HepG2 (cell line): ENCODE measurements around the gene IKZF5. TPM values are rescaled to one million over a fixed set of nuclear protein-coding genes. Genes with fewer than 3 reads are reported as not detected.

Source experiments
- ETV5 ChIP-seq: IDR thresholded peaks from 2 replicates; pipeline ENCODE4 v1.6.1; 2018; ENCODE audit warnings: missing biosample characterization, missing genetic modification reagents, inconsistent platforms, borderline replicate concordance
- FOXK2 ChIP-seq: fragments of 450-650 bp; IDR thresholded peaks from 2 replicates; pipeline ENCODE4 v1.6.1; 2016
- KAT8 ChIP-seq: IDR thresholded peaks from 2 replicates; pipeline ENCODE4 v1.6.1; 2016; ENCODE audit warnings: missing genetic modification reagents, missing compliant biosample characterization
- KDM5B ChIP-seq: sonication (generic); formaldehyde crosslinking; IDR thresholded peaks from 2 replicates; pipeline ENCODE4 v1.4.0; 2020; ENCODE audit warnings: missing genetic modification reagents, mild to moderate bottlenecking, borderline replicate concordance
- MYPOP ChIP-seq: sonication (generic); formaldehyde crosslinking; IDR thresholded peaks from 2 replicates; pipeline ENCODE4 v1.8.1; 2023; ENCODE audit warnings: mild to moderate bottlenecking, moderate library complexity, missing genetic modification reagents
- NR2C2 ChIP-seq: sonication (generic); formaldehyde crosslinking; IDR thresholded peaks from 2 replicates; pipeline ENCODE4 v1.4.0; 2020; ENCODE audit warnings: missing genetic modification reagents, mild to moderate bottlenecking, moderate library complexity, borderline replicate concordance
- PITX1 ChIP-seq: sonication (generic); formaldehyde crosslinking; IDR thresholded peaks from 2 replicates; pipeline ENCODE4 v1.5.1; 2020; ENCODE audit warnings: mild to moderate bottlenecking, missing genetic modification reagents
- POLR2AphosphoS2 ChIP-seq: IDR thresholded peaks from 2 replicates; pipeline ENCODE4 v1.6.1; 2011; ENCODE audit warnings: low read depth, low read length, improper control_type of control experiment
- SMAD1 ChIP-seq: sonication (generic); formaldehyde crosslinking; IDR thresholded peaks from 2 replicates; pipeline ENCODE4 v1.4.0; 2020; ENCODE audit warnings: missing genetic modification reagents, low read depth, mild to moderate bottlenecking, borderline replicate concordance
- SNAPC2 ChIP-seq: sonication (generic); formaldehyde crosslinking; IDR thresholded peaks from 2 replicates; pipeline ENCODE4 v1.8.1; 2022; ENCODE audit warnings: mild to moderate bottlenecking, missing genetic modification reagents
- SRY ChIP-seq: sonication (generic); formaldehyde crosslinking; IDR thresholded peaks from 2 replicates; pipeline ENCODE4 v1.8.0; 2022; ENCODE audit warnings: mild to moderate bottlenecking, missing genetic modification reagents
- TRIM24 ChIP-seq: sonication (generic); formaldehyde crosslinking; IDR thresholded peaks from 2 replicates; pipeline ENCODE4 v1.8.0; 2022; ENCODE audit warnings: mild to moderate bottlenecking, missing genetic modification reagents
- ZBTB7A ChIP-seq: sonication (generic); formaldehyde crosslinking; IDR thresholded peaks from 2 replicates; pipeline ENCODE4 v1.8.0; 2022; ENCODE audit warnings: mild to moderate bottlenecking, missing genetic modification reagents
- ZFP41 ChIP-seq: sonication (generic); formaldehyde crosslinking; IDR thresholded peaks from 2 replicates; pipeline ENCODE4 v1.4.0; 2020; ENCODE audit warnings: mild to moderate bottlenecking, missing genetic modification reagents, borderline replicate concordance
- ZNF747 ChIP-seq: sonication (generic); formaldehyde crosslinking; IDR thresholded peaks from 2 replicates; pipeline ENCODE4 v1.8.1; 2023; ENCODE audit warnings: missing genetic modification reagents, mild to moderate bottlenecking, borderline replicate concordance
- ZNF788 ChIP-seq: sonication (generic); formaldehyde crosslinking; IDR thresholded peaks from 2 replicates; pipeline ENCODE4 v1.5.0; 2020; ENCODE audit warnings: mild to moderate bottlenecking, missing genetic modification reagents, borderline replicate concordance
- polyA plus RNA-seq, 8 experiments: library from polyadenylated mRNA; depleted of rRNA in 3 of 8; stranded (reverse) in 7 of 8; unstranded in 1 of 8; fragments of >200 nt; fragmentation: Illumina TruSeq in 4 of 8; extraction: Trizol in 4 of 8; gene quantifications; 2 replicates each; pipeline versions ENCODE4 v1.2.1 to v1.2.3, GENCODE V29; 2011 to 2016; ENCODE audit warnings: low read depth in 4 of 8, missing spikeins in 1 of 8, mixed read lengths in 1 of 8; ENCODE audit not compliant: insufficient read depth in 1 of 8
- total RNA-seq, 5 experiments: library from RNA; depleted of rRNA; stranded (reverse); fragments of >200 nt; fragmentation: Illumina TruSeq; extraction: Trizol; gene quantifications; 2 replicates each; pipeline ENCODE4 v1.2.3, GENCODE V29; 2016; ENCODE audit warnings: low read depth in 1 of 5
- TF ChIP-seq, protein P1 (sequence below): sonication (generic); formaldehyde crosslinking; IDR thresholded peaks from 2 replicates; pipeline ENCODE4 v1.4.0; 2020; ENCODE audit warnings: missing genetic modification reagents, borderline replicate concordance
- TF ChIP-seq, protein P2 (sequence below), 2 experiments: sonication (generic) in 1 of 2; formaldehyde crosslinking in 1 of 2; IDR thresholded peaks; 2 replicates each; pipeline versions ENCODE4 v1.6.1 to v1.9.0; 2014 to 2022; ENCODE audit warnings: antibody characterized with exemption in 1 of 2, borderline replicate concordance in 1 of 2, inconsistent platforms in 1 of 2, low read depth in 1 of 2, missing genetic modification reagents in 1 of 2

The IKZF5 gene
- total and polyA plus RNA-seq, 2 of the 13 experiments (the other 11 are each of a cell fraction or from before 2014, with no cell fraction given): 3.7 to 12.0 TPM

DNA sequence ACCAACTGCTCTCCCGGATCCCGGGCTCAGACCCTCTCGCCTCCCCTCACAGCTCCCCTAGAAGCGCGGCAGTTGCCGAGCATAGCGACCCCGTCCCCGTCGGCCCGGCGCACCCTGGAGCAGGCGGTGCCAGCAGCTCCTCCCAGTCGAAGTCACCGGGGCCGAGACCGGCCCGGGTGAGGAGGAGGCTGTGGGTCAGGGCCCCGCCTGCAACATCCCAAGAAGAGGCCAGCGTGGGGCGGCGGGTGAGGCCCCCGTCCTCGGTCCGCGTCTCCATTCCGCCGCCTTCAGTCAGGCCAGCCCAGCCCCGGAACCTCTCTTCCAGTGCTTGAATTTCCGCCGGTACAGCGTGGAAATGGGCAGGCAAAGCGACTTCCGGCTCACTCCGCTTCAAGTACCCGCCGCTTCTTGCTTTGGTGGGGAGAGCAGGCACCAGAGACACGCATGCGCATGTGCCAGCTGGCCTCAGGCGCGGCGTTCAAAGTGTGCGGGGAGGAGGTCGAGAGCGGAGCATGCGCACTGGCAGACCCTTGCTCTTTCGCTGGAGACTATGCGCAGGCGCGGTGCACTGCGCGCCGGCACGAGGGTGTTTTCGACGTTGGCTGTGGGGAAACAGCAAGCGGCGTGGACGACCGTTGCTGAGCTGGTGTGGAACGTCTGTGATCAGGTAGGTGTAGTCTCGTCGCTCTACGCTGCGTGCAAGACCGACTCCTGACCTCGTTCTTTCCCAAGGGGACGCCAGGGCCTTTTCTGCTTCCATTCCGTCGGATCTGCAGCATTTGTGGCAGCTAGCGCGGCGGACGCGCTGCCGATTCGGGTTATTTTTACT is 54.5 kb downstream of the IKZF5 start, which contains the start of gene C10orf88 (continued):
- TF ChIP-seq, protein P1, sequence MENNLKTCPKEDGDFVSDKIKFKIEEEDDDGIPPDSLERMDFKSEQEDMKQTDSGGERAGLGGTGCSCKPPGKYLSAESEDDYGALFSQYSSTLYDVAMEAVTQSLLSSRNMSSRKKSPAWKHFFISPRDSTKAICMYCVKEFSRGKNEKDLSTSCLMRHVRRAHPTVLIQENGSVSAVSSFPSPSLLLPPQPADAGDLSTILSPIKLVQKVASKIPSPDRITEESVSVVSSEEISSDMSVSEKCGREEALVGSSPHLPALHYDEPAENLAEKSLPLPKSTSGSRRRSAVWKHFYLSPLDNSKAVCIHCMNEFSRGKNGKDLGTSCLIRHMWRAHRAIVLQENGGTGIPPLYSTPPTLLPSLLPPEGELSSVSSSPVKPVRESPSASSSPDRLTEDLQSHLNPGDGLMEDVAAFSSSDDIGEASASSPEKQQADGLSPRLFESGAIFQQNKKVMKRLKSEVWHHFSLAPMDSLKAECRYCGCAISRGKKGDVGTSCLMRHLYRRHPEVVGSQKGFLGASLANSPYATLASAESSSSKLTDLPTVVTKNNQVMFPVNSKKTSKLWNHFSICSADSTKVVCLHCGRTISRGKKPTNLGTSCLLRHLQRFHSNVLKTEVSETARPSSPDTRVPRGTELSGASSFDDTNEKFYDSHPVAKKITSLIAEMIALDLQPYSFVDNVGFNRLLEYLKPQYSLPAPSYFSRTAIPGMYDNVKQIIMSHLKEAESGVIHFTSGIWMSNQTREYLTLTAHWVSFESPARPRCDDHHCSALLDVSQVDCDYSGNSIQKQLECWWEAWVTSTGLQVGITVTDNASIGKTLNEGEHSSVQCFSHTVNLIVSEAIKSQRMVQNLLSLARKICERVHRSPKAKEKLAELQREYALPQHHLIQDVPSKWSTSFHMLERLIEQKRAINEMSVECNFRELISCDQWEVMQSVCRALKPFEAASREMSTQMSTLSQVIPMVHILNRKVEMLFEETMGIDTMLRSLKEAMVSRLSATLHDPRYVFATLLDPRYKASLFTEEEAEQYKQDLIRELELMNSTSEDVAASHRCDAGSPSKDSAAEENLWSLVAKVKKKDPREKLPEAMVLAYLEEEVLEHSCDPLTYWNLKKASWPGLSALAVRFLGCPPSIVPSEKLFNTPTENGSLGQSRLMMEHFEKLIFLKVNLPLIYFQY (CRISPR knock-in tag): peak; percentile 84
- TF ChIP-seq KDM5B (peak; percentile 97), SMAD1 (CRISPR knock-in tag) (peak; percentile 76; the same call in 1 of the 2 replicates), POLR2AphosphoS2 (no peak), FOXK2 (no peak), ZNF747 (peak; percentile 85; the same call in 1 of the 2 replicates), NR2C2 (CRISPR knock-in tag) (peak; percentile 87), MYPOP (CRISPR knock-in tag) (peak; percentile 88), ZFP41 (CRISPR knock-in tag) (peak; percentile 96; the same call in 1 of the 2 replicates), TRIM24 (CRISPR knock-in tag) (no peak), PITX1 (CRISPR knock-in tag) (peak; percentile 83; the same call in 1 of the 2 replicates), ZBTB7A (peak; percentile 72), KAT8 (CRISPR knock-in tag) (peak; percentile 98), SNAPC2 (peak; percentile 91), SRY (CRISPR knock-in tag) (peak; percentile 90; the same call in 1 of the 2 replicates), ZNF788 (peak; percentile 98), ETV5 (CRISPR knock-in tag) (peak; percentile 86)
- TF ChIP-seq, protein P2, sequence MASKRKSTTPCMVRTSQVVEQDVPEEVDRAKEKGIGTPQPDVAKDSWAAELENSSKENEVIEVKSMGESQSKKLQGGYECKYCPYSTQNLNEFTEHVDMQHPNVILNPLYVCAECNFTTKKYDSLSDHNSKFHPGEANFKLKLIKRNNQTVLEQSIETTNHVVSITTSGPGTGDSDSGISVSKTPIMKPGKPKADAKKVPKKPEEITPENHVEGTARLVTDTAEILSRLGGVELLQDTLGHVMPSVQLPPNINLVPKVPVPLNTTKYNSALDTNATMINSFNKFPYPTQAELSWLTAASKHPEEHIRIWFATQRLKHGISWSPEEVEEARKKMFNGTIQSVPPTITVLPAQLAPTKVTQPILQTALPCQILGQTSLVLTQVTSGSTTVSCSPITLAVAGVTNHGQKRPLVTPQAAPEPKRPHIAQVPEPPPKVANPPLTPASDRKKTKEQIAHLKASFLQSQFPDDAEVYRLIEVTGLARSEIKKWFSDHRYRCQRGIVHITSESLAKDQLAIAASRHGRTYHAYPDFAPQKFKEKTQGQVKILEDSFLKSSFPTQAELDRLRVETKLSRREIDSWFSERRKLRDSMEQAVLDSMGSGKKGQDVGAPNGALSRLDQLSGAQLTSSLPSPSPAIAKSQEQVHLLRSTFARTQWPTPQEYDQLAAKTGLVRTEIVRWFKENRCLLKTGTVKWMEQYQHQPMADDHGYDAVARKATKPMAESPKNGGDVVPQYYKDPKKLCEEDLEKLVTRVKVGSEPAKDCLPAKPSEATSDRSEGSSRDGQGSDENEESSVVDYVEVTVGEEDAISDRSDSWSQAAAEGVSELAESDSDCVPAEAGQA (IDR thresholded peaks at IDR 0.05; ENCODE audit: low read depth): peak; percentile 85
- TF ChIP-seq, protein P2 (CRISPR knock-in tag; IDR thresholded peaks at IDR 0.05; ENCODE audit: borderline replicate concordance): no peak
